Heart left ventricle (tissue), 13 donors: ENCODE data around the gene SLC8B1.

ENCODE experiments used
- POLR2A ChIP-seq, 2 donors: fragments of 450-650 bp; IDR thresholded peaks; one replicate each; pipeline ENCODE4 v1.6.1; 2017; ENCODE audit warnings: antibody characterized with exemption in 2 of 2, mild to moderate bottlenecking in 2 of 2, moderate library complexity in 2 of 2
- TF ChIP-seq, protein P1 (sequence below), 12 donors: fragments of 200-600 bp; sonication (generic) in 4 of 12; IDR thresholded peaks; one replicate each; pipeline versions ENCODE4 v1.5.0 to v1.8.0; 2018 to 2022; ENCODE audit warnings: antibody characterized with exemption in 12 of 12, mild to moderate bottlenecking in 5 of 12
- donor health status: ischemic (EF 13 %, LVEDD 7.1; RV severe dilation, severe dysfunction).
- donor health status: DM: no; HTN: yes; CAD: no.
- donor health status: DM: no; HTN: no; CAD: no.
- donor health status: ischemic (EF 25% LVEDD 6.9; RV normal size, moderate dysfunction).
- donor health status: ischemic (EF 25% LVEDD 5.7; RV mildly dilated, moderate dysfunction).
- donor health status: ischemic (EF 35%, LVEDD 5.7; RV mildly dilated, moderate dysfunction).
- donor health status: nonischemic (EF 11% LVEDD 7.7; RV severe dilation, severe dysfunction).
- donor health status: DM: yes; HTN: yes; CAD: no.
- donor health status: PGD.
- donor health status: ischemic (EF 29% LVEDD 5.4; RV normal size, mild dysfunction).
- donor health status: nonischemic (EF 23%, LVEDD 6.1; RV moderate dilation, normal function).

DNA sequence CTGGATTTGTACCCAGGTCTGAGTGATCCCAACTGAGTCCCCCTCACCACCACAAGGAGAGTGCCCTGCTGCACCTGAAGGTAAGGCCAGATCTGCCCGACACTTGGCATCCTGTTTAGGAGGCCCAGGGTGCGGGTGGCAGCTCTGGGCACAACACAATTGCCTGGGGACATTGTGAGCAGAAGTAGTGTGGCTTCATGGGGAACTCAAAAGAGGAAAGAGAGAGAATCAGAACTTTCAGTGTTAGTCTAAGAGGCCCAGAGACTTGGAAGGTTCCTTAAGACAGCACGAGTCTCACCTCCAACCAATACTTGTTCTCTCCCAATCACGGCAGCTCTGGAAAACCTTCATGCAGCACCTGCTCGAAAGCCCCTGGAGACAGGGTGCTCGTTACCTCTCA, 6.6 kb upstream of the SLC8B1 start:
- TF ChIP-seq, protein P1, sequence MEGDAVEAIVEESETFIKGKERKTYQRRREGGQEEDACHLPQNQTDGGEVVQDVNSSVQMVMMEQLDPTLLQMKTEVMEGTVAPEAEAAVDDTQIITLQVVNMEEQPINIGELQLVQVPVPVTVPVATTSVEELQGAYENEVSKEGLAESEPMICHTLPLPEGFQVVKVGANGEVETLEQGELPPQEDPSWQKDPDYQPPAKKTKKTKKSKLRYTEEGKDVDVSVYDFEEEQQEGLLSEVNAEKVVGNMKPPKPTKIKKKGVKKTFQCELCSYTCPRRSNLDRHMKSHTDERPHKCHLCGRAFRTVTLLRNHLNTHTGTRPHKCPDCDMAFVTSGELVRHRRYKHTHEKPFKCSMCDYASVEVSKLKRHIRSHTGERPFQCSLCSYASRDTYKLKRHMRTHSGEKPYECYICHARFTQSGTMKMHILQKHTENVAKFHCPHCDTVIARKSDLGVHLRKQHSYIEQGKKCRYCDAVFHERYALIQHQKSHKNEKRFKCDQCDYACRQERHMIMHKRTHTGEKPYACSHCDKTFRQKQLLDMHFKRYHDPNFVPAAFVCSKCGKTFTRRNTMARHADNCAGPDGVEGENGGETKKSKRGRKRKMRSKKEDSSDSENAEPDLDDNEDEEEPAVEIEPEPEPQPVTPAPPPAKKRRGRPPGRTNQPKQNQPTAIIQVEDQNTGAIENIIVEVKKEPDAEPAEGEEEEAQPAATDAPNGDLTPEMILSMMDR (IDR thresholded peaks at IDR 0.05): no peak
- no peak for TF ChIP-seq POLR2A (IDR thresholded peaks at IDR 0.05)
